ENCODE data around the gene ADD3. TPM values are rescaled to one million over a fixed set of nuclear protein-coding genes. Genes with fewer than 3 reads are reported as not detected.

Gene ADD3
- total and polyA plus RNA-seq, 10 of the 15 experiments (the other 5 are each of a cell fraction or from before 2014, with no cell fraction given) = 27.3 to 129 (median 67.8) TPM

DNA sequence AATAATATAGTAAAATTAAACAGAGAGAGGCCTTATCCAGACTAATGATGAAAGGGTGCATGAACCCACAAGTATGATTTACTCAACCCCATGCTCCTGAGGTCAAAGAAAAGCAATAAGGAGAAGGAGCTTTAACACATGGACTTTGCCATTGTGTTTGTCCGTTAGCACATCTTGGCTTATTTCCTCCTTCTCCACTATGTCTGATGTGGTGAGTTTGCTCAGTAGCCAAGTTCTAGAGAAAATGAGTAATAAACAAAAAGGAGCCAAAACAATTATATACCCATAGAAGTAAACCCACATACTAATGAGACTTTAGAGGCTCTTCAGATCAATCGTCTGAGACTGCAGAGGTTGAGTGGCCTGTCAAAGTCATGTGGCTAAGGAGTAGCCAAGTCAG, 26.1 kb upstream of the ADD3 start:
- Histone ChIP-seq H3K4me1 (ENCODE audit: control insufficient read depth, insufficient read depth, low read length) (no peaks in the 10 kb centered on the region), H3K9ac (ENCODE audit: control insufficient read depth, insufficient read depth, low read length) (no peak overlapping the region), H4K20me1 (ENCODE audit: control insufficient read depth, insufficient read depth) (no peaks in the 10 kb centered on the region), H2AFZ (ENCODE audit: control insufficient read depth, low read depth, low read length) (no peak overlapping the region), H3K36me3 (ENCODE audit: control insufficient read depth in 2 of 2, insufficient read depth in 2 of 2, low read length in 1 of 2) (no peaks in the 10 kb centered on the region), H3K27ac (ENCODE audit: control insufficient read depth, insufficient read depth) (no peak overlapping the region), H3K4me3 (no peak overlapping the region), H3K4me2 (ENCODE audit: control insufficient read depth, insufficient read depth) (no peak overlapping the region), H3K79me2 (ENCODE audit: control insufficient read depth, insufficient read depth, low read length) (no peaks in the 10 kb centered on the region), H3K9me3 (replicated peaks; ENCODE audit: control insufficient read depth, insufficient read depth, low read length) (no peaks in the 10 kb centered on the region; the same call in 1 of the 3 replicates), H3K27me3 (replicated peaks in 1 of 2; ENCODE audit: control insufficient read depth in 2 of 2, insufficient read depth in 2 of 2, low read length in 1 of 2) (no peaks in the 10 kb centered on the region)
- DNase-seq (ENCODE audit: low read depth, low spot score) (no peak), ATAC-seq (no peak), FAIRE-seq (no peak)
- CTCF ChIA-PET = interaction anchor here (0.9 to 7.6 kb wide), 6 partner anchors 9 to 100 kb away, joined by 3 to 97 read pairs (median 3); no protein-coding TSS in a partner anchor
- in situ Hi-C loops (cut with MboI) = no loop called here
- POLR2A ChIA-PET = no interaction called here
- RAD21 ChIA-PET (ENCODE audit: unreplicated experiment) = interaction anchor here (1.1 to 3.5 kb wide), 3 partner anchors 10 to 98 kb away, joined by 4 to 13 read pairs (median 5); partner anchors contain the start of gene ADD3
- BruUV-seq (replicated peaks) = no TSS peak
- SMC1A ChIA-PET (ENCODE audit: uncharacterized antibody, unreplicated experiment) = interaction anchor here (1.4 to 7.8 kb wide), 2 partner anchors 29 to 99 kb away, joined by 13 to 47 read pairs; no protein-coding TSS in a partner anchor
- intact Hi-C loops (cut with micrococcal nuclease; ENCODE audit: unreplicated experiment) = no loop called here
- TF ChIP-seq SP1 (IDR thresholded peaks at IDR 0.05; ENCODE audit: low read depth, low read length) (no peak), NFIC (IDR thresholded peaks at IDR 0.05; ENCODE audit: low read depth, low read length) (no peak), HDAC6 (IDR thresholded peaks at IDR 0.05; ENCODE audit: unreplicated experiment) (no peak), NR2C1 (IDR thresholded peaks at IDR 0.05) (no peak), RAD21 (IDR thresholded peaks at IDR 0.05; ENCODE audit: insufficient read depth, low read depth, low read length) (no peak), CBX5 (IDR thresholded peaks at IDR 0.05; ENCODE audit: low read depth) (no peak), RFX5 (IDR thresholded peaks at IDR 0.05; ENCODE audit: low read depth, low read length) (no peak), ESRRA (IDR thresholded peaks at IDR 0.05; ENCODE audit: low read length) (no peak), NRF1 (conservative IDR thresholded peaks at IDR 0.05; ENCODE audit: low read depth, low read length) (no peak), KDM1A (IDR thresholded peaks at IDR 0.05; ENCODE audit: borderline replicate concordance) (no peak), GABPA (IDR thresholded peaks at IDR 0.05; ENCODE audit: low read depth) (no peak), RELA (IDR thresholded peaks at IDR 0.05; ENCODE audit: borderline replicate concordance, partially characterized antibody) (no peak), ZBED1 (IDR thresholded peaks at IDR 0.05; ENCODE audit: borderline replicate concordance) (no peak), MXI1 (IDR thresholded peaks at IDR 0.05; ENCODE audit: low read depth, low read length) (no peak), ZZZ3 (IDR thresholded peaks at IDR 0.05; ENCODE audit: control insufficient read depth, insufficient read length, low read depth) (no peak), RCOR1 (conservative IDR thresholded peaks at IDR 0.05; ENCODE audit: low read depth, low read length) (no peak), FOXM1 (IDR thresholded peaks at IDR 0.05; ENCODE audit: low read depth, low read length) (no peak)
- TF ChIP-seq, protein P1, sequence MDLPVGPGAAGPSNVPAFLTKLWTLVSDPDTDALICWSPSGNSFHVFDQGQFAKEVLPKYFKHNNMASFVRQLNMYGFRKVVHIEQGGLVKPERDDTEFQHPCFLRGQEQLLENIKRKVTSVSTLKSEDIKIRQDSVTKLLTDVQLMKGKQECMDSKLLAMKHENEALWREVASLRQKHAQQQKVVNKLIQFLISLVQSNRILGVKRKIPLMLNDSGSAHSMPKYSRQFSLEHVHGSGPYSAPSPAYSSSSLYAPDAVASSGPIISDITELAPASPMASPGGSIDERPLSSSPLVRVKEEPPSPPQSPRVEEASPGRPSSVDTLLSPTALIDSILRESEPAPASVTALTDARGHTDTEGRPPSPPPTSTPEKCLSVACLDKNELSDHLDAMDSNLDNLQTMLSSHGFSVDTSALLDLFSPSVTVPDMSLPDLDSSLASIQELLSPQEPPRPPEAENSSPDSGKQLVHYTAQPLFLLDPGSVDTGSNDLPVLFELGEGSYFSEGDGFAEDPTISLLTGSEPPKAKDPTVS (IDR thresholded peaks at IDR 0.05; ENCODE audit: low read depth, low read length) = no peak
- TF ChIP-seq, protein P2, sequence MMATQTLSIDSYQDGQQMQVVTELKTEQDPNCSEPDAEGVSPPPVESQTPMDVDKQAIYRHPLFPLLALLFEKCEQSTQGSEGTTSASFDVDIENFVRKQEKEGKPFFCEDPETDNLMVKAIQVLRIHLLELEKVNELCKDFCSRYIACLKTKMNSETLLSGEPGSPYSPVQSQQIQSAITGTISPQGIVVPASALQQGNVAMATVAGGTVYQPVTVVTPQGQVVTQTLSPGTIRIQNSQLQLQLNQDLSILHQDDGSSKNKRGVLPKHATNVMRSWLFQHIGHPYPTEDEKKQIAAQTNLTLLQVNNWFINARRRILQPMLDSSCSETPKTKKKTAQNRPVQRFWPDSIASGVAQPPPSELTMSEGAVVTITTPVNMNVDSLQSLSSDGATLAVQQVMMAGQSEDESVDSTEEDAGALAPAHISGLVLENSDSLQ (IDR thresholded peaks at IDR 0.05) = no peak
- 95% methylated on average over 2 of the region's 2 CpGs for WGBS (ENCODE audit: insufficient coverage, insufficient replicate concordance, low lambda C conversion rate, missing lambda C conversion rate)

Data from GM12878 (cell line).